ENCODE results near the gene SKP1. TPM values are rescaled to one million over a fixed set of nuclear protein-coding genes. Genes with fewer than 3 reads are reported as not detected.

SKP1 gene
- total RNA-seq, 1 experiment from 2014 or later, result 245 TPM

DNA sequence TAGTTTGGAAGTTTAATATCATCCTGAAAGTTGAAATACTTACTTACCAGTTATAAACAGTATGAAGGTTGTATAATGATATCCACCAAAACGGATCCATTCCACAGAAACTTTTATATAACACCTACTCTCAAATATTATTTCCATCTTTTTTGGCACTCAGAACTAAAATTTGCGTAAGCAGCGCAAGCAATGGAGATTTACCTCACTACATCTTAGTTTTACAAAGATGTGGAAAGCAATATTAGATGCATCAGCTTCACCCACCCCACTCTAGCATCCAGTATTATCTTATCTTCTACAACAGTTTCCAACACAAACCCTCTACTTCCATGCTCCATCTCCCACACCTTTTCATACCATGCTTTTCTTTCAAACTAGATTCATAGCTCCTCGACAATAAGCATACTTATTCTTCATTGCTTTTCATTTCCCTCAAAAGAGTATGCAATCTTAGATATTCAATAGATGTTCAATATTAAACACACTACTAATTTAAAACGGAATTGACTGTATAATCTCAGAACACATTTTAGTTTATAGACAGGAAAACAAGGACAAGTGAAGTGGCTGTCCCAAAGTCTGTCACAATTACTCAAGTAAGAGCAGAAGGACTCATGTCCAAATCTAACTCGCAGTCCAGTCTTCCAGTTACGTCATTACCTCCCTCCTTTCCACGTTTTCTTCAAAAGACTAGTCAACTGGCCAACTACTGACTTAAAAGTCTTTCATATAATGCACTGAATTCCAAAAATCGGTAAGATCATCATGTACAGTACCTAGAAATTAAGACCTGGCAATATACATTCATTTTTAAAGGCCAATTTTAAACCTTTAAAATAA lies 46.9 kb upstream of the SKP1 start:
- H3K4me2 ChIP-seq (ENCODE audit: low read length), result peak overlapping the region; percentile 84
- H3K36me3 ChIP-seq (ENCODE audit: control insufficient read depth in 1 of 2, insufficient read depth in 2 of 2, low read length in 2 of 2), result peaks cover 0 to 13% of the 10 kb centered on the region in 2 experiments; a peak in 1 of 4 replicates
- peaks cover 80% of the 10 kb centered on the region for H3K79me2 ChIP-seq (ENCODE audit: insufficient read depth, low read length)
- intact Hi-C loops (cut with micrococcal nuclease), result no loop called here
- H4K20me1 ChIP-seq (ENCODE audit: insufficient read depth), result peaks cover 38% of the 10 kb centered on the region; the same call in 1 of the 2 replicates
- DNase-seq (ENCODE audit: low read depth, low spot score) (no peak), ATAC-seq (no peak)
- H3K9ac ChIP-seq (ENCODE audit: low read length), result peak overlapping the region; percentile 100; the same call in 1 of the 2 replicates
- H3K9me2 ChIP-seq (ENCODE audit: insufficient read depth), result no peaks in the 10 kb centered on the region
- no peak overlapping the region for H3K27ac ChIP-seq (ENCODE audit: low read depth, low read length)
- no peak for TF ChIP-seq MAX (IDR thresholded peaks at IDR 0.05)
- TF ChIP-seq POLR2A (IDR thresholded peaks at IDR 0.05; ENCODE audit: borderline replicate concordance, extremely low read depth, insufficient read depth, insufficient read length), result no peak
- TF ChIP-seq CBX3 (IDR thresholded peaks at IDR 0.05; ENCODE audit: low read depth), result no peak
- TF ChIP-seq SP1 (IDR thresholded peaks at IDR 0.05; ENCODE audit: low read depth), result no peak
- TF ChIP-seq ZFX (IDR thresholded peaks at IDR 0.05), result no peak
- no peak for TF ChIP-seq ZNF274 (IDR thresholded peaks at IDR 0.05; ENCODE audit: low read depth, low read length)
- no peak for TF ChIP-seq REST (IDR thresholded peaks at IDR 0.05; ENCODE audit: low read depth)
- TF ChIP-seq ELF1 (IDR thresholded peaks at IDR 0.05; ENCODE audit: borderline replicate concordance, low read depth), result no peak
- no peak for TF ChIP-seq SRF (IDR thresholded peaks at IDR 0.05; ENCODE audit: low read depth)
- TF ChIP-seq CEBPB (IDR thresholded peaks at IDR 0.05; ENCODE audit: low read depth), result no peak
- TF ChIP-seq YY1 (IDR thresholded peaks at IDR 0.05; ENCODE audit: extremely low read depth, insufficient replicate concordance, low read depth, low read length), result no peak
- TF ChIP-seq, protein P1, sequence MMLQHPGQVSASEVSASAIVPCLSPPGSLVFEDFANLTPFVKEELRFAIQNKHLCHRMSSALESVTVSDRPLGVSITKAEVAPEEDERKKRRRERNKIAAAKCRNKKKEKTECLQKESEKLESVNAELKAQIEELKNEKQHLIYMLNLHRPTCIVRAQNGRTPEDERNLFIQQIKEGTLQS (IDR thresholded peaks at IDR 0.05), result no peak
- no peak for TF ChIP-seq SIN3A (IDR thresholded peaks at IDR 0.05; ENCODE audit: low read depth)
- no peak for TF ChIP-seq JUND (IDR thresholded peaks at IDR 0.05)
- no peak for TF ChIP-seq TCF7L2 (IDR thresholded peaks at IDR 0.05; ENCODE audit: borderline replicate concordance, extremely low read depth, insufficient read depth, insufficient read length)
- TF ChIP-seq FOSL1 (IDR thresholded peaks at IDR 0.05; ENCODE audit: low read depth), result no peak
- TF ChIP-seq EZH2phosphoT487 (IDR thresholded peaks at IDR 0.05; ENCODE audit: borderline replicate concordance), result no peak
- TF ChIP-seq EGR1 (IDR thresholded peaks at IDR 0.05; ENCODE audit: low read depth), result no peak
- TF ChIP-seq POLR2AphosphoS5 (IDR thresholded peaks at IDR 0.05; ENCODE audit: low read depth, low read length), result no peak
- TF ChIP-seq, protein P2, sequence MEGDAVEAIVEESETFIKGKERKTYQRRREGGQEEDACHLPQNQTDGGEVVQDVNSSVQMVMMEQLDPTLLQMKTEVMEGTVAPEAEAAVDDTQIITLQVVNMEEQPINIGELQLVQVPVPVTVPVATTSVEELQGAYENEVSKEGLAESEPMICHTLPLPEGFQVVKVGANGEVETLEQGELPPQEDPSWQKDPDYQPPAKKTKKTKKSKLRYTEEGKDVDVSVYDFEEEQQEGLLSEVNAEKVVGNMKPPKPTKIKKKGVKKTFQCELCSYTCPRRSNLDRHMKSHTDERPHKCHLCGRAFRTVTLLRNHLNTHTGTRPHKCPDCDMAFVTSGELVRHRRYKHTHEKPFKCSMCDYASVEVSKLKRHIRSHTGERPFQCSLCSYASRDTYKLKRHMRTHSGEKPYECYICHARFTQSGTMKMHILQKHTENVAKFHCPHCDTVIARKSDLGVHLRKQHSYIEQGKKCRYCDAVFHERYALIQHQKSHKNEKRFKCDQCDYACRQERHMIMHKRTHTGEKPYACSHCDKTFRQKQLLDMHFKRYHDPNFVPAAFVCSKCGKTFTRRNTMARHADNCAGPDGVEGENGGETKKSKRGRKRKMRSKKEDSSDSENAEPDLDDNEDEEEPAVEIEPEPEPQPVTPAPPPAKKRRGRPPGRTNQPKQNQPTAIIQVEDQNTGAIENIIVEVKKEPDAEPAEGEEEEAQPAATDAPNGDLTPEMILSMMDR (IDR thresholded peaks at IDR 0.05 in 2 of 3, conservative IDR thresholded peaks at IDR 0.05 in 1 of 3; ENCODE audit: borderline replicate concordance in 1 of 3, insufficient read depth in 1 of 3, low read depth in 2 of 3, low read length in 2 of 3), result no peak
- no peaks in the 10 kb centered on the region for H3K9me3 ChIP-seq (ENCODE audit: control insufficient read depth in 1 of 2, insufficient read depth in 1 of 2, low read depth in 1 of 2, low read length in 2 of 2)
- BruUV-seq (replicated peaks), result no TSS peak
- H3K4me1 ChIP-seq (ENCODE audit: control insufficient read depth in 1 of 2, insufficient read depth in 2 of 2, low read length in 2 of 2), result peaks cover 9 to 32% of the 10 kb centered on the region in 2 experiments
- H3K4me3 ChIP-seq (replicated peaks in 1 of 2; ENCODE audit: low read depth in 1 of 2, low read length in 2 of 2), result peak overlapping the region; percentile 83 to 95; a peak in 2 of 4 replicates
- H2AFZ ChIP-seq (ENCODE audit: low read depth, low read length, poor library complexity, severe bottlenecking), result no peak overlapping the region
- CTCF ChIA-PET, result no interaction called here
- RAD21 ChIA-PET (ENCODE audit: low non-redundant PET in 1 of 2, low total read pairs in 2 of 2, uncharacterized antibody in 2 of 2, unreplicated experiment in 2 of 2), result no interaction called here
- POLR2A ChIA-PET, result no interaction called here
- no peaks in the 10 kb centered on the region for H3K27me3 ChIP-seq (ENCODE audit: insufficient read depth, low read length)
